ENCODE data around the gene FAM131B. TPM values are rescaled to one million over a fixed set of nuclear protein-coding genes. Genes with fewer than 3 reads are reported as not detected.

FAM131B gene
- total and polyA plus RNA-seq, 9 of the 15 experiments (the other 6 are each of a cell fraction or from before 2014, with no cell fraction given): 0.03 to 0.04 TPM; not detected in 7

DNA sequence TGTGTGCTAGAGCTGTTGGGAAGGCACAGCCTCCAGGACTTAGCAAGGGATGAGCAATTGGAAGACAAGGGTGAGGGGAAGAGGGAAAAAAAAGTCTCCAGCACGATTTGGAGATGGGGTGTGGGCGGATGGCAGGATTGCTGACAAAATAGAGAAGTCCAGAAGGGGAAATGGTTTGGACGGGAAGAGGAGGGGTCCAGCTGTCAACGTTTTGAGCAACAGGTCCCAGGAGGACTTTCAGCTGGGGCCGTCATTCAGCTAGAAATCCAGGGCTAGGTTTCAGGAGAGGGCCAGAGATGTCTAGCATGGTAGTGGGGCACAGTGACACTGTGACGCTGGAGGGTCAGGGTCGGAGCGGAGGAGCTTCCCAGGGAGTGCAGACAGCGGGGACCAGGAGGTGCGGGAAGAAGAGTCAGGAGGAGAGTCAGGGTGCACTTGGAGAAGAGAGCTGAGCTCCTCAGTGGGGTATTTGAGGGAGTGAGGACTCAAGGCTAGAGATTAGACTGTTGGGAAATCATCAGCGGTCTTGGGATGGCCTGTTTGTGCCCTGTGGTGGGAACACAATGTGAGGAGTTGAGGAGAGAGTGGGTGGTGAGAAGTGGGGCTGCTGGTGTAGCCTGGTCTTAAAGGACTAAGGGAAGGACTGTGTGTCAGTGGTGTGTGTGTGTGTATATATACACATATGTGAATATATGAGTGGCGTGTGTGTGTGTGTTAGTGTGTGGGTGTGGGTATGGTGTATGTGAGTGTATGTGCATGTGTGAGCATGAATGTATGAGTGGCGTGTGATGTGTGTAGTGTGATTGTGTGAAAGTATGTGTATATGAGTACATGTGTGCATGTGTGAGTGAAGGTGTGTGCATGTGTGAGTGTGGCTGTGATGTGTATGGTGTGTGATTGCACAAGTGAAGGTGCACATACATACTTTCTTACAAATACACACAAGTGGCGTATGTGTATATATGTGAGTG is 22.4 kb upstream of the FAM131B start (continued):
- TF ChIP-seq, protein P1, sequence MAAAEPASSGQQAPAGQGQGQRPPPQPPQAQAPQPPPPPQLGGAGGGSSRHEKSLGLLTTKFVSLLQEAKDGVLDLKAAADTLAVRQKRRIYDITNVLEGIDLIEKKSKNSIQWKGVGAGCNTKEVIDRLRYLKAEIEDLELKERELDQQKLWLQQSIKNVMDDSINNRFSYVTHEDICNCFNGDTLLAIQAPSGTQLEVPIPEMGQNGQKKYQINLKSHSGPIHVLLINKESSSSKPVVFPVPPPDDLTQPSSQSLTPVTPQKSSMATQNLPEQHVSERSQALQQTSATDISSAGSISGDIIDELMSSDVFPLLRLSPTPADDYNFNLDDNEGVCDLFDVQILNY (CRISPR knock-in tag; IDR thresholded peaks at IDR 0.05): no peak
- no peak for TF ChIP-seq COPS2 (conservative IDR thresholded peaks at IDR 0.05)
- no peak for TF ChIP-seq TFE3 (CRISPR knock-in tag; IDR thresholded peaks at IDR 0.05)
- no peak for TF ChIP-seq HNRNPK (IDR thresholded peaks at IDR 0.05; ENCODE audit: low read depth, low read length, poor library complexity, severe bottlenecking)
- no peak for TF ChIP-seq TCF7L2 (IDR thresholded peaks at IDR 0.05; ENCODE audit: low read depth, low read length)
- no peak for TF ChIP-seq TEAD2 (tag; IDR thresholded peaks at IDR 0.05)
- TF ChIP-seq SP1 (CRISPR knock-in tag; IDR thresholded peaks at IDR 0.05): no peak
- no peak for TF ChIP-seq EHMT2 (IDR thresholded peaks at IDR 0.05)
- no peak for TF ChIP-seq STAG1 (CRISPR knock-in tag; IDR thresholded peaks at IDR 0.05; ENCODE audit: borderline replicate concordance)
- TF ChIP-seq NR3C1 (CRISPR knock-in tag; IDR thresholded peaks at IDR 0.05): no peak
- TF ChIP-seq, protein P2, sequence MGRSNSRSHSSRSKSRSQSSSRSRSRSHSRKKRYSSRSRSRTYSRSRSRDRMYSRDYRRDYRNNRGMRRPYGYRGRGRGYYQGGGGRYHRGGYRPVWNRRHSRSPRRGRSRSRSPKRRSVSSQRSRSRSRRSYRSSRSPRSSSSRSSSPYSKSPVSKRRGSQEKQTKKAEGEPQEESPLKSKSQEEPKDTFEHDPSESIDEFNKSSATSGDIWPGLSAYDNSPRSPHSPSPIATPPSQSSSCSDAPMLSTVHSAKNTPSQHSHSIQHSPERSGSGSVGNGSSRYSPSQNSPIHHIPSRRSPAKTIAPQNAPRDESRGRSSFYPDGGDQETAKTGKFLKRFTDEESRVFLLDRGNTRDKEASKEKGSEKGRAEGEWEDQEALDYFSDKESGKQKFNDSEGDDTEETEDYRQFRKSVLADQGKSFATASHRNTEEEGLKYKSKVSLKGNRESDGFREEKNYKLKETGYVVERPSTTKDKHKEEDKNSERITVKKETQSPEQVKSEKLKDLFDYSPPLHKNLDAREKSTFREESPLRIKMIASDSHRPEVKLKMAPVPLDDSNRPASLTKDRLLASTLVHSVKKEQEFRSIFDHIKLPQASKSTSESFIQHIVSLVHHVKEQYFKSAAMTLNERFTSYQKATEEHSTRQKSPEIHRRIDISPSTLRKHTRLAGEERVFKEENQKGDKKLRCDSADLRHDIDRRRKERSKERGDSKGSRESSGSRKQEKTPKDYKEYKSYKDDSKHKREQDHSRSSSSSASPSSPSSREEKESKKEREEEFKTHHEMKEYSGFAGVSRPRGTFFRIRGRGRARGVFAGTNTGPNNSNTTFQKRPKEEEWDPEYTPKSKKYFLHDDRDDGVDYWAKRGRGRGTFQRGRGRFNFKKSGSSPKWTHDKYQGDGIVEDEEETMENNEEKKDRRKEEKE (IDR thresholded peaks at IDR 0.05; ENCODE audit: borderline replicate concordance in 1 of 2, control insufficient read depth in 1 of 2, low read depth in 2 of 2, low read length in 1 of 2): 0 out of 4 replicates have a peak, but pooled peaks of 1 of the 2 experiments have one; percentile 1
- TF ChIP-seq ZNF76 (CRISPR knock-in tag; IDR thresholded peaks at IDR 0.05; ENCODE audit: borderline replicate concordance): no peak
- TF ChIP-seq ELK3 (CRISPR knock-in tag; IDR thresholded peaks at IDR 0.05): no peak
- no peak for TF ChIP-seq ZNF79 (CRISPR knock-in tag; IDR thresholded peaks at IDR 0.05; ENCODE audit: low read depth)
- no peak for TF ChIP-seq PBX2 (CRISPR knock-in tag; IDR thresholded peaks at IDR 0.05; ENCODE audit: low read depth)
- TF ChIP-seq PBX2 (tag; conservative IDR thresholded peaks at IDR 0.05; ENCODE audit: low read depth): no peak
- no peak for TF ChIP-seq FUS (optimal IDR thresholded peaks at IDR 0.05; ENCODE audit: low read depth, low read length)
